Tibial artery (tissue), 4 donors: ENCODE data around the gene CAPN12.

Experiments
- DNase-seq, 2 donors: peaks; one replicate each; pipeline ENCODE4 v3.0.0-alpha.2; 2019
- H3K27ac ChIP-seq, 2 donors: fragments of 200-600 bp; sonication (generic) in 1 of 2; 1 replicate in 1 of 2; 2 replicates in 1 of 2; pipeline ENCODE4 v1.5.1; 2018 to 2019; ENCODE audit warnings: mild to moderate bottlenecking in 1 of 2
- H3K27me3 ChIP-seq, 2 donors: fragments of 200-600 bp; sonication (generic) in 1 of 2; one replicate each; pipeline versions ENCODE4 v1.5.1 to v1.6.0; 2016 to 2019
- H3K36me3 ChIP-seq, 3 donors: fragments of 200-600 bp; sonication (generic) in 2 of 3; one replicate each; pipeline ENCODE4 v1.5.1; 2016 to 2019; ENCODE audit warnings: mild to moderate bottlenecking in 2 of 3
- H3K4me1 ChIP-seq, 4 donors: fragments of 200-600 bp; sonication (generic) in 2 of 4; 1 replicate in 3 of 4; 2 replicates in 1 of 4; pipeline ENCODE4 v1.5.1; 2016 to 2019
- H3K4me3 ChIP-seq, 2 donors: fragments of 200-600 bp; sonication (generic) in 1 of 2; 1 replicate in 1 of 2; 2 replicates in 1 of 2; pipeline ENCODE4 v1.5.1; 2018 to 2019; ENCODE audit warnings: mild to moderate bottlenecking in 2 of 2
- H3K9me3 ChIP-seq, 3 donors: fragments of 200-600 bp; sonication (generic) in 1 of 3; one replicate each; pipeline ENCODE4 v1.5.1; 2016 to 2019
- intact Hi-C: fragments of 100-400 bp; cut with DNase I; formaldehyde crosslinking; loops from one replicate; pipeline ENCODE4 v1.15.0; 2023; ENCODE audit warnings: low total_unique reads
- TF ChIP-seq, protein P1 (sequence below), 2 experiments: fragments of 200-600 bp in 1 of 2; fragments of 450-650 bp in 1 of 2; IDR thresholded peaks; one replicate each; pipeline ENCODE4 v1.5.1; 2017 to 2019; ENCODE audit warnings: antibody characterized with exemption in 2 of 2, mild to moderate bottlenecking in 1 of 2, moderate library complexity in 1 of 2

Gene CAPN12

DNA sequence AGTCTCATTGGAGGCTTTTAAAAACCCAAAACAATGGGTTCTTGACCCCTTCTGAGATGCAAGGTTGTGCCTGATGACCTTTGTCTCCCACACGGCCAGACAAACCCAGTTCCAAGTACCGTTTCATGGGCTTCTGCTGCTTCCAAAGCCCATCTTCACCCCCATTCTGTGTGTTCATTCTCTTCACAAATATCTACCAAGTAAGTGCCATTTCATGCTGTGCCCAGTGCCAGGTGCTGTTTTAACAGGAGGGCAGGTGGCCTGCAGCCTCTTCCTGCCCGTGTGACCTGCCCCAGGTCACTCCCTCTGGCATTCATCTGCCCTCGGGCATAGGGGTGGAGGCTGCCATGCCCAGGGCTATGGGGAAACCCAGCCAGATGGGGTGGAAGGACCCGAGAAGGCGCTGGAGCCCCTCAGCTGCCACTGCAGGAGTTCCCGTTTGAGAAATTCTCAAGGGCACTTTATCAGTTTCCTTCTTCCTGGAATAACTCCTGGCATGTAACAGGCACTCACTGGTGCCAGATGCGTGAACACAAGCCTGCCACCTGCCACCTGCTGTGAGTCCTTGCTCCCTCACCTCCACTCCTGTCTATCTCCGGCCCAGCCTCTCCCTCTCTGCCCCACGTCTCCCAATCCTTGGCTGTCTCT, 12.5 kb downstream of the CAPN12 start:
- no peaks in the 10 kb centered on the region for H3K27me3 ChIP-seq
- H3K4me3 ChIP-seq = no peak overlapping the region
- H3K36me3 ChIP-seq = peaks cover 39 to 51% (median 48%) of the 10 kb centered on the region in 3 donors
- H3K27ac ChIP-seq = peak overlapping the region; percentile 39 to 74
- peaks cover 0 to 56% (median 42%) of the 10 kb centered on the region in 4 donors for H3K4me1 ChIP-seq
- intact Hi-C loops = no loop called here
- peak in 1 of 2 donors; percentile 63 for DNase-seq
- TF ChIP-seq, protein P1, sequence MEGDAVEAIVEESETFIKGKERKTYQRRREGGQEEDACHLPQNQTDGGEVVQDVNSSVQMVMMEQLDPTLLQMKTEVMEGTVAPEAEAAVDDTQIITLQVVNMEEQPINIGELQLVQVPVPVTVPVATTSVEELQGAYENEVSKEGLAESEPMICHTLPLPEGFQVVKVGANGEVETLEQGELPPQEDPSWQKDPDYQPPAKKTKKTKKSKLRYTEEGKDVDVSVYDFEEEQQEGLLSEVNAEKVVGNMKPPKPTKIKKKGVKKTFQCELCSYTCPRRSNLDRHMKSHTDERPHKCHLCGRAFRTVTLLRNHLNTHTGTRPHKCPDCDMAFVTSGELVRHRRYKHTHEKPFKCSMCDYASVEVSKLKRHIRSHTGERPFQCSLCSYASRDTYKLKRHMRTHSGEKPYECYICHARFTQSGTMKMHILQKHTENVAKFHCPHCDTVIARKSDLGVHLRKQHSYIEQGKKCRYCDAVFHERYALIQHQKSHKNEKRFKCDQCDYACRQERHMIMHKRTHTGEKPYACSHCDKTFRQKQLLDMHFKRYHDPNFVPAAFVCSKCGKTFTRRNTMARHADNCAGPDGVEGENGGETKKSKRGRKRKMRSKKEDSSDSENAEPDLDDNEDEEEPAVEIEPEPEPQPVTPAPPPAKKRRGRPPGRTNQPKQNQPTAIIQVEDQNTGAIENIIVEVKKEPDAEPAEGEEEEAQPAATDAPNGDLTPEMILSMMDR (IDR thresholded peaks at IDR 0.05) = no peak
- no peaks in the 10 kb centered on the region for H3K9me3 ChIP-seq

DNA sequence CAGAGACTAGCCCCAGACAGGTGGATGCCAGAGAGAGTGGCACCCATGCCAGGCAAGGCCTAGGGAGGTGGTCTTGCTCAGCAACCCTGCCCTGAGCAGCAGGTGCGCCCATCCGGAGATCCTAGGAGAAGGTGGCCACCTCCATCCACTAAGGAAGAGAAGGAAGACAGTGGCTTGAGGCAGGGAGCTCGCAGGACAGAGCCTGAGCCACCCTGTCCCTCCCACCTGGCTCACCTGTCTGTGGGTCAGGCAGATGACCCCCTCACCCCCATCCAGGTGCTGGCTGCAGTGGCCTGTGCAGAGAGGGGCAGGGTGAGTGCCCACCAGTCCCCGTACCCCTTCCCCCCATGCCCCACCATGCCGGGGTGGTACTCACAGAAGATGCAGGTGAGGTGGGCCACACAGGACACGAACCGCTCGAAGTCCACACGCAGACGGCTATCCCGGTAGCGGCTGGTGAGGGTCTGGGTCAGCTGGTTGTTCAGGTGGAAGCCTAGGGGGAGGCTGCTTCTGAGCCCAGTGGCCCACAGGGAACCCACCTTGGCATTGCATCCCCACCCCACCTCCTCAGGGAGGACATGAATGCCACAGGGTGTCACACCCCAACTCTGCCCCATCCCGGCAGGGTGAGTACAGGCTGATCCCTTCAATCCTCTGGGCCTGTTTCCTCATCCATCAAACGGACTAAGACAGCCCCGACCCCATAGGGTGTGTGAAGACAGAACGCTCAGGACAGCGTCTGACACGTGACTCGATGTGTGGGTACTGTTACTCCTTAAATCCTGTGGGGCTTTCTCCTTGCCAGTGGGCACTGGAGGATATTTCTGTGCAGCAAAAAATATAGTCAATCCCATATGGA, 13.3 kb downstream of the CAPN12 start:
- H3K4me1 ChIP-seq = peaks cover 0 to 56% (median 35%) of the 10 kb centered on the region in 4 donors
- no peaks in the 10 kb centered on the region for H3K27me3 ChIP-seq
- no peak overlapping the region for H3K4me3 ChIP-seq
- TF ChIP-seq, protein P1 (IDR thresholded peaks at IDR 0.05) = no peak
- no peaks in the 10 kb centered on the region for H3K9me3 ChIP-seq
- intact Hi-C loops = no loop called here
- peaks cover 46 to 59% (median 53%) of the 10 kb centered on the region in 3 donors for H3K36me3 ChIP-seq
- peak in 1 of 2 donors; percentile 62 for DNase-seq
- H3K27ac ChIP-seq = peak overlapping the region; percentile 39 to 74

DNA sequence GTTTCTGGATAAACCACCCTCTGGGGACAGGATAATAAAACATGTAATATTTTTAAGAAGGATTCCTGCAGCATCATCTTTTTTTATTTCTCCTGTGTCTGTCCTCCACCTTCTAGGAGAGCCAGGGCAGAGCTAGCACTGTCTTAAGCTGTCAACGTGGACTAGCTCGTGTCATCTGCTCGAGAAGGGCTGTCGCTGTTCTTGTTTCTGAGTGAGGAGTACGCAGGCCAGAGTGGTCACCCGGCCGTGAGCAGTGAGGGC, 13.9 kb downstream of the CAPN12 start:
- Histone ChIP-seq H3K9me3 (no peaks in the 10 kb centered on the region), H3K36me3 (peaks cover 51 to 65% (median 59%) of the 10 kb centered on the region in 3 donors), H3K27ac (peak overlapping the region in 1 of 2 donors; percentile 74)

DNA sequence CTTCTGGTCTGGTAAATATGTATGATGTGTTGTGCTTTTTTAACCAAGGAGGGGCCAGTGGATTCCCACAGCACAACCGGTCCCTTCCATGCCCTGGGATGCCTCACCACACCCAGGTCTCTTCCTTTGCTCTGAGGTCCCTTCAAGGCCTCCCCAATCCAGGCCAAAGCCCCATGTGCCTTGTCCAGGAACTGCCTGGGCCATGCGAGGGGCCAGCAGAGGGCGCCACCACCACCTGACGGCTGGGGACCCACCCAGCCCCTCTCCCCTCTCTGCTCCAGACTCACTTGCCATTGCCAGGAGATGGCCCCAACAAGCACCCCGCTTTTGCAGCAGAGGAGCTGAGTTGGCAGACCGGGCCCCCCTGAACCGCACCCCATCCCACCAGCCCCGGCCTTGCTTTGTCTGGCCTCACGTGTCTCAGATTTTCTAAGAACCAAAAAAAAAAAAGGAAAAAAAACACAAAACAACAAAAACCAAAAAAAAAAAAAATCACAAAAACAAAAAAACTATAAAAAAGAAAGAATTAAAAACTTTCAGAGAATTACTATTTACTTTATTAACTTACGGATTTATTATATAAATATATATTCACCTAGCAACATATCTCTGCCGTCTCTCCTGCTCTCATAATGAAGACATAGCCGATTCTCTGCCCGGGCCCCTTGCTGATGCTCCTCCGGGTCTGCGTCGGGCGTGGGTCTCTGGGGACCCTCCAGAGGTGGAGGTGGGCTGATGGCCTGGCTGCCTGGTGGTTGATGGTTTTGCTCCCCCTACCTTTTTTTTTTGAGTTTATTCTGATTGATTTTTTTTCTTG, 14.4 kb downstream of the CAPN12 start:
- intact Hi-C loops = loop anchor here (5.0 kb wide), 1 partner anchor 83 kb away; the partner anchor contains the start of gene ACTN4
- DNase-seq = peak in 1 of 2 donors; percentile 77
- TF ChIP-seq, protein P1 (IDR thresholded peaks at IDR 0.05) = peak; percentile 65 to 76

More for the DNA sequence above, 13.9 kb downstream of the CAPN12 start:
- DNase-seq = no peak
- Histone ChIP-seq H3K4me3 (no peak overlapping the region), H3K27me3 (no peaks in the 10 kb centered on the region), H3K4me1 (peaks cover 0 to 61% (median 35%) of the 10 kb centered on the region in 4 donors)
- TF ChIP-seq, protein P1 (IDR thresholded peaks at IDR 0.05) = no peak
- intact Hi-C loops = no loop called here

More for the DNA sequence above, 14.4 kb downstream of the CAPN12 start:
- Histone ChIP-seq H3K36me3 (peaks cover 57 to 70% (median 64%) of the 10 kb centered on the region in 3 donors), H3K4me3 (no peak overlapping the region), H3K9me3 (no peaks in the 10 kb centered on the region), H3K27me3 (no peaks in the 10 kb centered on the region), H3K4me1 (peaks cover 0 to 59% (median 32%) of the 10 kb centered on the region in 4 donors), H3K27ac (peak overlapping the region; percentile 72 to 91)
